Central memory CD4-positive, alpha-beta T cell (primary cell): ENCODE measurements around the gene TTC1.

Experiments used
- DNase-seq: peaks from one replicate; pipeline ENCODE4 v3.0.0; 2022

Gene TTC1

DNA sequence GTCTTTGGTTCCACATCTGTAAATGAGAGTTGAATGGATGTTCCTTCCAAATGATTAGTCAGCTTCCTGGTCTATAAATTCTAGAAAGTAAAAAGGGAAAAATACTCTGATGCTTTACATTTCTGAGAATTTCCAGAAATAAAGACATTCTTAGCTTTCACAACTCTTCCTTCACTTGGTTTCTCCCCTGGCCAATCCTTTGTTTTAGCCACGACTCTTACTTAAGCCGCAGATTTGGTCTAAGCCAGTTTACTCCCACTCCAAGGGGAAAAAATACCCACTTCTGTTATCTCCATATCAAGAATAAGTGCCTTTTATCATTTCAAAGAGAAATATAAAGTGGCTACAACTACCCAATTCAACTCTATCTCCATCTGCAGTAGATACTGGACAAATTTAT lies 80.6 kb downstream of the TTC1 start:
- DNase-seq = no peak

DNA sequence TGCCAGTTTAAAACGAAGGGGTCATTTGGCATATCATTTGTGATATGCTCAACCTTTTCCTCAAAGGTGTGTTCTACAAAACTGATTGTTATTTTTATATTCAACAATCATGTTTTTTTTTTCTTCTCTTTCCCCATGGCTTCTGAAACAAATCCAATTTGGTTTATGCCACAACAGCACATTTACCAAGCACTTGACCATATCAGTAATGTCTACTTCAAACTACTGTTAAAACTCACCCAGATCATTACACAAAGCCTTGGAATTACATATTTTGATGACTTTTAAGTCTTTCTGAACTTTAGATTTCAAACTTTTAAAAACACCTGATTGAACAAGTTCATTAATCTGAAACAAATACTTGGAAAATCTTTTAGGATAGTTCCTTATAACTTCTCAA lies 81.1 kb downstream of the TTC1 start:
- DNase-seq = no peak

DNA sequence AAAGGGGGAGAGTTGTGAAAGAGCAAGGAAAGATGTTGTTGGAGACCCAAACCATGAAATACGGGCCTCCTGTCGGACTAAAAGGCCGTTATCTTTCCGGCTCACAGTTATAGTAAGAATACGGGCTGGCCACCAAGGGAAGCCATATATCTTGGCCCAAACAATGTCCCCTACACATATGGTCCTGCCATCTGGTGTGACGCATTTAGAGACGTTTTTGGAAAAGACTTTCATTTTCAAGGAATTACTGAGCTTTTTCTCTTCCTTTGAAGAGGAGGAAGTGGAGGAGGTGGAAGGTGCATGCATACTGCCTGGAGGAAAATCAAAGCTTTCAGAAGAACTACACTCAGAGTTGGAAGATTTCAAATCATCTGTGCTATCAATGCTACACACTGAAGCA lies 83.6 kb downstream of the TTC1 start:
- DNase-seq = no peak

DNA sequence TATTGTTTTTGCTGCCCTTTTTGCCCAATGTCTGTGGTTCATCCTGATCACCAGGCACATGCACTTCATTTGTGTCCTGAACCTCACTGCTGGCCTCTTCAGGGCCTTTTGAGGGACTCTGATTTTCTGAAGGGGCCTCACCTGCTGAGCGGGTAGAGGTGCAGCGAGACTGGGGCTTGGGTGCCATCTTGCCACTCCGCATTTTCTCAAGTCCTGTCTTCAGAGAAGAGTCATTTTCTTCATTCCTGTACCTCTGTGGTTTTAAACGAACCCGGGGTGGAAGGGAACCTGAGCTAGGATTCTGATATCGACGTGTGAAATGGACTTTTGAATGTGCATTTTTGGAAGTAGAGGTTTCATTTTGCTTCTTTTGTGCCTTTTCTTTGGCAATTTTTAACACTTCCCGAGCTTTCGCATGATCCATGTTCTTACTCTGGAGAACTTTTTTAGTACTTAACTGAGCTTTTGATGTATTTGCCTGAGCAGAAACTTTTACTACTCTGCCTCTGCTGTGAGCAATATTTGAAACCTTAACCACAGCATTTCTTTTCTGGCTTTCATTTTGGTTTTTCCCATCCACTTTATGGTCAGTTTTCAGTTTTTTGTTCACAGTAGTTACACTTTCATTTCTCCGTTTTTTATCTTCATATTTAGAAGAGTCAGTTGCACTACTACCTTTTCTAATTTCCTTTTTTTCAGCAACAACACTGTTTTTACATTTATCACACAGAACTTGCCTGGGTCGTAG lies 84.2 kb downstream of the TTC1 start:
- no peak for DNase-seq

DNA sequence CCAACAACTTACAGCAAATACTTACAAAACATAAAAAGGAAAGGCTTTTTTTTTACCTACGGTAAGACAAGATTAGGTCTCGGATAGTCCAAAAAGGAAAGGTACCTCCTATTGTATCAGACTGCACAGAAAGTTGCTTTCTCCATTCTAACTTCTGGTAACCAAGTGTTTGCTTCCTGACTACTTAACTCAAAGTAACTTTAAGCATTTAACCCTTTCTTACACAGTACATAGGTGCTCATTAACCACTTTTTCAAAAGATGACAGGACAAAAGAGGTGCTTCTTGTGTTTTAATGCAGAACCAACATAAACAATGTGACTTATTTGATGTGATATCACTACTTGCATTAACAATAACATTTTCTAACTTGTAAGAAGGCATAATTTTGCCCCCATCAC lies 87.2 kb downstream of the TTC1 start:
- DNase-seq = no peak

DNA sequence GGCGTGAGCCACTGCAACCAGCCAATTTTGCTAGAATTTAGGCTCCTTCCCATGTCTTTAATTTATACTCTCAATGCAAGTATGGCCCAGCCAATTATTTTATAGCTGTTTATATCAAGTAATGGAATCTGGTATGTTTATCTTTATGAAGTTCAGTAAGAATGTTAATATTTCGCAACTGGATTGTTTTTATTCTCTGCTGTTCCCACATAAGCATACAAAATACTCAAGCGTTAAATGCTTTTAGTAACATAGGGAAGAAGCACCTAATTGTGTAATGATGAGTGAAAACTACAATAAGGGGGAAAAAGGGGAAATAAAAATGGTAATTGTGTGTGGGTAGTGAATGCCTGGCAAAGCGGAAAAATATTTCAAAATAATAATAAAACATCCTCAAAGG lies 89.1 kb downstream of the TTC1 start:
- no peak for DNase-seq

DNA sequence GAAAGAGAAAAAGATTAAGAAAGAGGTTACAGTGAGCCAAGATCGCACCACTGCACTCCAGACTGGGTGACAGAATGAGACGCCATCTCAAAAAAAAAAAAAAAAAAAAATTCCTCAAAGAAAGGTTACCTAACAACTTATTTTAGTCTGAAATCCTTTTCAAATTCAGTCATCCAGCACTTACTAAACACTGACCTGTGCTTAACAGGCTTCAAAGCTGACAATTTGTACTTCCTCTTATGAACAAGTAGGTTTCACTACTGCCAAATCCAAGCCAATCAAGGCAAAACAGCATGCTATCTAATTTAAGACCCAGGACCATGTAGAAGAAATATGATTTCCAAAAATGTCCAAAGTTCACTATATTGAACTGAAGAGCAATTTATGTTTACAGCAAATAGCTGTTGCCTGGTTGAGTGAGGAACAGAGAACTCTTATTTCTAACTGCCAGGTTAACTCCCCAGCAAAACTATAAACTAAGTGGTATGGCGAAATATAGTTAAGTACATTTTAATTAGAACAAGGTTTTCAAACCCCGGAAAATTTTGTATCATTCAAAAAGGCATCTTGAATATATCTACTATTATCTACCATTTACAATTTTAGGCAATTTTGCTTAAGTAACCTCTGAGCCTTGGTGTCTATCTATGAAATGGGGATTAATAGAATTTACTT lies 96.9 kb downstream of the TTC1 start:
- no peak for DNase-seq

DNA sequence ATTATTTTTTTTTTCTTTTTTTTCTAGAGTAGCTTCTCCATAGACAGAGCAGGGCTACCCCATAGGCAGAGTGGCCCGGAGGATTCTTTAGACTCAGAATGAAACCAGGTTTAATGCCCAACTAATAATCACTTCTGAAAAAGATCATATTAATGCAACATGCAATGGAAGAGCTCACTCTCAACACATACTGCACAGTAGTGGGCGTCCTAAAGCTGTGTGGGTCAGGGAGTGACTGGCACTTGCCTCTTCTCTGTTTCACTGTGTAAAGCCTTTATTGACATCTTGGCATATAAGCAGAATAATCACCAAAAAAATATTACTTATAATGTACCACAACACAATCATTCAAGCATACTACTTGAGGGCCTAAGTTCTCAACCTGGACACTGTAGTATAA lies 99.2 kb downstream of the TTC1 start:
- DNase-seq = no peak
